ENCODE data around the gene POLH.

POLH gene

GRCh38 chr6:43604174-43604573, 28.2 kb downstream of the POLH start:
- no peak for DNase-seq (ENCODE audit: extremely low spot score)
- no peak for TF ChIP-seq CTCF (IDR thresholded peaks at IDR 0.05; ENCODE audit: control extremely low read depth, extremely low read depth, low read depth, missing control alignments)
- POLR2A ChIA-PET, result no interaction called here
- CTCF ChIA-PET, result interaction anchor here (2.0 kb wide), 1 partner anchor 10 kb away, joined by 4 read pairs; no protein-coding TSS in a partner anchor

DNA sequence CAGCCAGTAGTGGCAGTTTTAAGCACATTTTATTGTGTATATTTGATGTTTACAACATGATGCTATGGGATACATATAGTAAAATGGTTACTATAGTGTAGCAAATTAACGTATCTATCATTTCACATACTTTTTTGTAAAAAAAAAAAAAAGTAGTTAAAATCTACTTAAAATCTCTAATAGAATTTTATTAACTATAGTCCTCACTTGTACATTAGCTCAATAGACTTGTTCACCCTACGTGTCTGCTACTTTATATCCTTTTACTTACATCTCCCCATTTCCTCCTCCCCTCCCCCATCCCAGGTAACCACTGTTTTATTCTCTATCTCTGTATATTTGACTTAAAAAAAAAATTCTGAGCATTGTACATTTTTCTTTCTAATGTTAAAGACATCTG, 30.0 kb downstream of the POLH start:
- ChIA-PET POLR2A (no interaction called here), CTCF (interaction anchor here (0.7 to 3.7 kb wide), 6 partner anchors 9 to 473 kb away, joined by 3 to 16 read pairs (median 4); partner anchors contain the start of genes POLH and XPO5)
- DNase-seq (ENCODE audit: extremely low spot score), result no peak
- TF ChIP-seq CTCF (IDR thresholded peaks at IDR 0.05; ENCODE audit: control extremely low read depth, extremely low read depth, low read depth, missing control alignments), result no peak

GRCh38 chr6:43608310-43608763, 32.4 kb downstream of the POLH start:
- POLR2A ChIA-PET, result no interaction called here
- peak; percentile 56 for DNase-seq (ENCODE audit: extremely low spot score)
- peak; percentile 52 for TF ChIP-seq CTCF (IDR thresholded peaks at IDR 0.05; ENCODE audit: control extremely low read depth, extremely low read depth, low read depth, missing control alignments)
- CTCF ChIA-PET, result interaction anchor here (0.6 to 3.7 kb wide), 31 partner anchors 8 to 909 kb away, joined by 3 to 37 read pairs (median 6); partner anchors contain the start of genes DNPH1, GTPBP2, POLH and XPO5

GRCh38 chr6:43608807-43609206, 32.8 kb downstream of the POLH start:
- ChIA-PET CTCF (interaction anchor here (0.6 to 3.7 kb wide), 30 partner anchors 9 to 910 kb away, joined by 3 to 37 read pairs (median 6); partner anchors contain the start of genes DNPH1, GTPBP2, POLH and XPO5), POLR2A (no interaction called here)
- no peak for DNase-seq (ENCODE audit: extremely low spot score)
- no peak for TF ChIP-seq CTCF (IDR thresholded peaks at IDR 0.05; ENCODE audit: control extremely low read depth, extremely low read depth, low read depth, missing control alignments)

GRCh38 chr6:43609402-43609801, 33.4 kb downstream of the POLH start:
- CTCF ChIA-PET, result interaction anchor here (0.9 to 3.7 kb wide), 22 partner anchors 9 to 481 kb away, joined by 3 to 37 read pairs (median 8); partner anchors contain the start of genes DNPH1, POLH and XPO5
- POLR2A ChIA-PET, result no interaction called here
- no peak for TF ChIP-seq CTCF (IDR thresholded peaks at IDR 0.05; ENCODE audit: control extremely low read depth, extremely low read depth, low read depth, missing control alignments)
- DNase-seq (ENCODE audit: extremely low spot score), result no peak

- no peak for DNase-seq (ENCODE audit: extremely low spot score)
- no peak for TF ChIP-seq CTCF (IDR thresholded peaks at IDR 0.05; ENCODE audit: control extremely low read depth, extremely low read depth, low read depth, missing control alignments)
- CTCF ChIA-PET, result interaction anchor here (0.9 to 2.3 kb wide), 11 partner anchors 8 to 469 kb away, joined by 3 to 6 read pairs (median 3); partner anchors contain the start of gene GTPBP2
- POLR2A ChIA-PET, result interaction anchor here (1.0 kb wide), 1 partner anchor 19 kb away, joined by 3 read pairs; the partner anchor contains the start of gene GTPBP2
Measured at GRCh38 chr6:43610431-43610830, 34.4 kb downstream of the POLH start.
